ENCODE measurements around the gene ZBTB17. TPM values are rescaled to one million over a fixed set of nuclear protein-coding genes. Genes with fewer than 3 reads are reported as not detected.

ZBTB17 gene
- total and polyA plus RNA-seq, 9 of the 15 experiments (the other 6 are each of a cell fraction or from before 2014, with no cell fraction given), result 1.1 to 53.4 (median 29.6) TPM

DNA sequence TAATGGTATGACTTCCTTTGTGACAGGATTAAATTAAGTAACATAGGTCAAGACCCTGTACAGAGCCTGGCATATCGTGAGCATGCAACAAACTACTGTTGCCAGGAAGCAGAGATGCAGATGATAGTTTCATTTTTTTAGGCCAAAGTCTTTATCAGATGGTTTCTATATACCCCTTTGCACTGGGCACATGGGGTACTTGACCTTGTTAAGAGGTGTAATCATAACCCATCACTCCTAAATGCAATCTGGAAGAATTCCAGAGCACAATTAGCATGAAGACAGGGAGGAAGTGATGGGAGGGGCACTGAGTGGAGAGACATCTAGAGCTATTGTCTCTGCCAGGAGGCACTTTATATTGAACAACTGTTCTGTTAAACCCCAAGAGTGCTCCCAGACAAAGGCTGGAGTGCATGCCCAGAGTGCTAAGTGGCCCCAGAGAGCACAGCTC, 22.1 kb downstream of the ZBTB17 start (continued):
- TF ChIP-seq NR4A1 (CRISPR knock-in tag; IDR thresholded peaks at IDR 0.05) (no peak), NR4A1 (tag; IDR thresholded peaks at IDR 0.05) (no peak), PTBP1 (IDR thresholded peaks at IDR 0.05; ENCODE audit: low read depth, low read length) (no peak), RAD51 (IDR thresholded peaks at IDR 0.05; ENCODE audit: borderline replicate concordance, low read depth) (no peak), SRSF9 (IDR thresholded peaks at IDR 0.05; ENCODE audit: borderline replicate concordance, low read depth, low read length) (no peak), PCBP2 (IDR thresholded peaks at IDR 0.05; ENCODE audit: low read depth, low read length, poor library complexity, severe bottlenecking) (no peak), LEF1 (IDR thresholded peaks at IDR 0.05) (no peak), SAFB2 (IDR thresholded peaks at IDR 0.05; ENCODE audit: borderline replicate concordance, low read depth, low read length, severe bottlenecking) (no peak)
- TF ChIP-seq, protein P1, sequence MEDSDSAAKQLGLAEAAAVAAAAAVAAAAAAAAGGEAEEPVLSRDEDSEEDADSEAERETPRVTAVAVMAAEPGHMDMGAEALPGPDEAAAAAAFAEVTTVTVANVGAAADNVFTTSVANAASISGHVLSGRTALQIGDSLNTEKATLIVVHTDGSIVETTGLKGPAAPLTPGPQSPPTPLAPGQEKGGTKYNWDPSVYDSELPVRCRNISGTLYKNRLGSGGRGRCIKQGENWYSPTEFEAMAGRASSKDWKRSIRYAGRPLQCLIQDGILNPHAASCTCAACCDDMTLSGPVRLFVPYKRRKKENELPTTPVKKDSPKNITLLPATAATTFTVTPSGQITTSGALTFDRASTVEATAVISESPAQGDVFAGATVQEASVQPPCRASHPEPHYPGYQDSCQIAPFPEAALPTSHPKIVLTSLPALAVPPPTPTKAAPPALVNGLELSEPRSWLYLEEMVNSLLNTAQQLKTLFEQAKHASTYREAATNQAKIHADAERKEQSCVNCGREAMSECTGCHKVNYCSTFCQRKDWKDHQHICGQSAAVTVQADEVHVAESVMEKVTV (CRISPR knock-in tag; IDR thresholded peaks at IDR 0.05), result no peak

DNA sequence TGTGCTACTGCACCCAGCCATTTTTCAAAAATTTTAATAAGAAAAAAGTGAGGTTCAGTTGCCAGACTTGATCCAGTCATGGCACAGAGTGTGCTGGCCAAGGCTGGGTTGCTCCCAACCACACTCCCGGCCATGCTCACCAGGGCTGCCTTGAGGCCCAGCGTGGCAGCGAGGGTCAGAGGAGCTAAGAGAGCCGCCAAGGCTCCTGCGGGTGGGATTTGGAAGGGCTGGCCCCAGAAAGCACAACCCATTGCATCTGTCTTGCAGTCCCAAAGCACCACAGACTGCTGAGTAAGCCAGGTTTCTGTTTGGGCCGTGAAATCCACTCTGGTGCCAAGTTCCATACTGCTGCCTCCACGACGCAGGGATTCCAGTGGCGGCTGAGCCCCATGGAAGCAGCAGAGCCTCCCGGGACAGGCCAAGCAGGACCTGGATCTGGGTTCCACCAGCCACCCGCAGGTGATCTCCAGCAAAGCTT, 22.6 kb downstream of the ZBTB17 start:
- peaks cover 27% of the 10 kb centered on the region; the same call in 2 of the 3 replicates for H3K36me3 ChIP-seq (ENCODE audit: control insufficient read depth, insufficient read depth, low read length)
- CTCF ChIA-PET (ENCODE audit: low intra/inter-chr PET ratio), result interaction anchor here (0.6 to 1.2 kb wide), 3 partner anchors 118 to 162 kb away, joined by 3 to 4 read pairs (median 3); no protein-coding TSS in a partner anchor
- H3K4me2 ChIP-seq (ENCODE audit: insufficient read depth, low read length), result peak overlapping the region; percentile 47
- H3K27me3 ChIP-seq (ENCODE audit: control insufficient read depth in 2 of 2, insufficient read depth in 2 of 2, low read length in 2 of 2), result no peaks in the 10 kb centered on the region
- no peak overlapping the region for H3K4me3 ChIP-seq
- peaks cover 8% of the 10 kb centered on the region for H3K9me1 ChIP-seq (ENCODE audit: control insufficient read depth, insufficient read depth, low read length)
- no peak for ATAC-seq
- POLR2A ChIA-PET, result interaction anchor here (0.6 to 1.3 kb wide), 4 partner anchors 17 to 129 kb away, joined by 3 to 5 read pairs (median 3); no protein-coding TSS in a partner anchor
- in situ Hi-C loops (cut with MboI) (no loop called here), intact Hi-C loops (cut with micrococcal nuclease) (loop anchor here (2.0 to 5.0 kb wide), 3 partner anchors 39 to 151 kb away; no protein-coding TSS in a partner anchor)
- peak overlapping the region; percentile 97 for H3K27ac ChIP-seq (ENCODE audit: extremely low read depth, low read depth, low read length)
- peaks cover 4% of the 10 kb centered on the region; the same call in 1 of the 2 replicates for H4K20me1 ChIP-seq (replicated peaks; ENCODE audit: control insufficient read depth, insufficient read depth, low read length)
- no peak for FAIRE-seq
- H3K4me1 ChIP-seq (replicated peaks in 1 of 2; ENCODE audit: control insufficient read depth in 2 of 2, insufficient read depth in 2 of 2, low read length in 2 of 2), result peaks cover 62 to 66% of the 10 kb centered on the region in 2 experiments
- peak overlapping the region; percentile 81 to 89 for H3K9ac ChIP-seq (ENCODE audit: insufficient read depth in 1 of 2, low read depth in 2 of 2, low read length in 2 of 2)
- no peaks in the 10 kb centered on the region for H3K9me3 ChIP-seq (replicated peaks; ENCODE audit: control insufficient read depth, insufficient read depth, low read depth, low read length)
- peaks cover 88% of the 10 kb centered on the region for H3K79me2 ChIP-seq (ENCODE audit: control insufficient read depth, insufficient read depth, low read length)
- DNase-seq (ENCODE audit: extremely low read depth in 1 of 4, low spot score in 3 of 4), result peak in 1 of 4 experiments; percentile 33
- 47% methylated on average over 11 of the region's 11 CpGs for WGBS (ENCODE audit: insufficient coverage, low coverage, missing lambda C conversion rate)
- TSS peak; percentile 65 for BruUV-seq (replicated peaks)
- H2AFZ ChIP-seq (ENCODE audit: low read depth, low read length), result peak overlapping the region; percentile 27; the same call in 1 of the 2 replicates
- TF ChIP-seq, protein P2, sequence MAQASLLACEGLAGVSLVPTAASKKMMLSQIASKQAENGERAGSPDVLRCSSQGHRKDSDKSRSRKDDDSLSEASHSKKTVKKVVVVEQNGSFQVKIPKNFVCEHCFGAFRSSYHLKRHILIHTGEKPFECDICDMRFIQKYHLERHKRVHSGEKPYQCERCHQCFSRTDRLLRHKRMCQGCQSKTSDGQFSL (CRISPR knock-in tag; IDR thresholded peaks at IDR 0.05), result no peak
- TF ChIP-seq, protein P2 (tag; IDR thresholded peaks at IDR 0.05), result peak in 1 of 2 experiments; percentile 71; a peak in 2 of 4 replicates
- TF ChIP-seq BRD4 (IDR thresholded peaks at IDR 0.05) (peak; percentile 69; the same call in 1 of the 2 replicates), HIVEP1 (CRISPR knock-in tag; IDR thresholded peaks at IDR 0.05) (no peak), SRSF3 (IDR thresholded peaks at IDR 0.05; ENCODE audit: insufficient read depth, low read length) (0 out of 2 replicates have a peak, but pooled peaks have one; percentile 62), ZNF316 (IDR thresholded peaks at IDR 0.05) (peak; percentile 63), HNRNPL (IDR thresholded peaks at IDR 0.05; ENCODE audit: low read depth, low read length) (no peak), OTX1 (CRISPR knock-in tag; IDR thresholded peaks at IDR 0.05) (no peak), HDAC8 (tag; IDR thresholded peaks at IDR 0.05) (peak; percentile 66; the same call in 1 of the 2 replicates)
- TF ChIP-seq, protein P3, sequence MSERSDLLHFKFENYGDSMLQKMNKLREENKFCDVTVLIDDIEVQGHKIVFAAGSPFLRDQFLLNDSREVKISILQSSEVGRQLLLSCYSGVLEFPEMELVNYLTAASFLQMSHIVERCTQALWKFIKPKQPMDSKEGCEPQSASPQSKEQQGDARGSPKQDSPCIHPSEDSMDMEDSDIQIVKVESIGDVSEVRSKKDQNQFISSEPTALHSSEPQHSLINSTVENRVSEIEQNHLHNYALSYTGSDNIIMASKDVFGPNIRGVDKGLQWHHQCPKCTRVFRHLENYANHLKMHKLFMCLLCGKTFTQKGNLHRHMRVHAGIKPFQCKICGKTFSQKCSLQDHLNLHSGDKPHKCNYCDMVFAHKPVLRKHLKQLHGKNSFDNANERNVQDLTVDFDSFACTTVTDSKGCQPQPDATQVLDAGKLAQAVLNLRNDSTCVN (CRISPR knock-in tag; IDR thresholded peaks at IDR 0.05), result no peak

Data from K562 (cell line).